Limb (tissue), 2 donors: ENCODE measurements around the gene WBP1.
"Not testable (repeated sequence)": the region's sequence is repeated elsewhere in the genome, so short reads cannot be mapped to it uniquely, and the experiment has no call there.

Experiments
- DNase-seq, 2 donors: peaks; one replicate each; pipeline ENCODE4 v3.0.0-alpha.2; 2016; ENCODE audit errors: extremely low spot score in 2 of 2

Gene WBP1

GRCh38 chr2:74481961-74482800 lies 23.9 kb downstream of the WBP1 start:
- DNase-seq: peak in 1 of 2 donors; percentile 58

DNA sequence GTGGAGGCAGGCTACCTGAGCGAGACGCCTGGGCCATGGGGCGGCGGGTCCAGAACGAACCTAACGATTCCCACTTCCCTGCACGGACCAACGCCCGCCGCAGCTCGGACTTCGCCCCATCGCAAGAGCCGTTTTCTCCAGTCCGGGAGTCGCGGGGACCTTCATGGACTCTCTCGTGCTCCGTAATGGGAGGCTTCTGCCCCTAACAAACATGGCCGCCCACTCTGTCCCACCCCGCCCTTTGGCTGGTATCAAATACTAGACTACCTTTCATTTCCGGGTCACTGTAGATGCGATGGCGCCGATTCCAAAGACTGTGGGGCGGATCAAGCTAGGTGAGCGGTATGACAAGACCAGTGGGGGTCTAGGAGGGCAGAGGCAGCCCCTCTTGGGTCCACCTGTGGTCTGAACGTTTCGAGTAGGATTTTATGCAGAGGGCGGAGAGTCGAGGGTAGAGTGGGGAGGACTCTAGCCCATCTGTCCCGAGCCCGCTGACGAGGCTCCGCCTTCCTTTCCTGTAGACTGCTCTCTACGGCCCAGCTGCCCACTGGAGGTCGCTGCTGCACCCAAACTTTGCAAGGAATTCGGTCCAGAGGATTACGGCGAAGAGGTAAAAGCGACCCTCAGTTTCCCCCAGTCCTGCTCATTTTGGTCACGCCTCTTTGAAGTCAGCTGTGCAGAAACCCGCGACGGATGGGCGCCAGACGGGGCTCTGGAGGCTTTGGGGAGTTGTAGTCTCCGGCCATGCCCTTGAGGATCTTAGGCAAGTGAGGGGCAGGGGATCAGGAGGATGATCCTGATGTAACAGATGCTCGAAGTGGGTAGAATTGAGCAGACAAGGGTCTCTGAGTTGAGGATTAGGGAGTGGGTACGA lies 24.8 kb downstream of the WBP1 start, which contains the start of the genes CCDC142 and TTC31:
CCDC142 (minus strand) TSS at position 198 of the 874 bp plus-strand sequence; CDS start at position 37, 161 bp downstream.
TTC31 (plus strand) TSS at position 281 of the 874 bp plus-strand sequence; CDS start at position 296, 15 bp downstream.
- DNase-seq: peak; percentile 95 to 98

DNA sequence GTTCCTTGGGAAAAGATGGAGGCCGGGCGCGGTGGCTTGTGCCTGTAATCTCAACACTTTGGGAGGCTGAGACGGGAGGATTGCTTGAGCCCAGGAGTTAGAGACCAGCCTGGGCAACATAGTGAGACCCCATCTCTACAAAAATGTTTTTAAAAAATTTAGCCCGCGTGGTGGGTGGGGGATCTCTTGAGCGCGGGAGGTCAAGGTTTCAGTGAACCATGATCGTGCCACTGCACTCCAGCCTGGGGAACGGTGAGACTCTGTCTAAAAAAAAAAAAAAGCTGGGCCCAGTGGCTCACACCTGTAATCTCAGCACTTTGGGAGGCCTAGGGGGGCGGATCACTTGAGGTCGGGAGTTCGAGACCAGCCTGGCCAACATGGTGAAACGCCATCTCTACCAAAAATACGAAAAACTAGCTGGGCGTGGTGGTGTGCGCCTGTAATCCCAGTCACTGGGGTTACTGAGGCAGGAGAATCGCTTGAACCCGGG lies 25.5 kb downstream of the WBP1 start:
- DNase-seq: not testable (repeated sequence)

GRCh38 chr2:74486141-74486540 lies 27.9 kb downstream of the WBP1 start:
- DNase-seq: no peak

DNA sequence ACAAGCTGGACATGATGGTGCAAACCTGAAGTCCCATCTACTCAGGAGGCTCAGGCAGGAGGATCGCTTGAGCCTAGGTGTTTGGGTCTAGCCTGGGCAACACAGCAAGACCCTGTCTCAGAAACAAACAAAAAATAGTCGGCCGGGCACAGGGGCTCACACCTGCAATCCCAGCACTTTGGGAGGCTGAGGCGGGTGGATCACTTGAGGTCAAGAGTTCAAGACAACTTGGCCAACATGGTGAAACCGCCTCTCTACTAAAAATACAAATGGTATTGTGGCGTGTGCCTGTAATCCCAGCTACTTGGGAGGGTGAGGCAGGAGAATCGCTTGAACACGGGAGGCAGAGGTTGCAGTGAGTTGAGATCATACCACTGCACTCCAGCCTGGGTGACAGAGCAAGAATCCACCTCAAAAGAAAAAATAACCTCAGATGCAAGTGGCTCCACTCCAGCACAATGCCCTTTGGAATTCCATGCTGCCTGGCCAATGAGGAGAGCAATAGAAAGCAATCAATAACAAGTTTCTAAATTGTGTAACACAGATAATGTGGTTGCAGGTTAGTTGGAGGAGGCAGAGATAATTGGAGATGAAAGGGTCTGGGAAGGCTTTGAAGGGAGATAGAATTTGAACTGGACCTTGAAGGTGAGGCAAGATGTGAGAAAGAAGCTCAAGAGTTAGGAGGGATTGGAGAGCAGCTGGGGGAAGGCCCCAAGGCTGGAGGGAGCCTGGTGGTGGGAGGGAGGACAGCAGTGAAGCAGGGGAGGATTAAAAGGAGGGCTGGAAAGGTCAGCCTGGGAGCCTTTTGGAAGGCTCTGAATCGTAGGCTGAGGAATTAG lies 30.6 kb downstream of the WBP1 start:
- DNase-seq: no peak

- DNase-seq: no peak
Measured at GRCh38 chr2:74489906-74490305, 31.7 kb downstream of the WBP1 start.

- DNase-seq: no peak
Measured at GRCh38 chr2:74491648-74492544, 33.7 kb downstream of the WBP1 start.

- no peak for DNase-seq
Measured at GRCh38 chr2:74493546-74493945, 35.3 kb downstream of the WBP1 start.

DNA sequence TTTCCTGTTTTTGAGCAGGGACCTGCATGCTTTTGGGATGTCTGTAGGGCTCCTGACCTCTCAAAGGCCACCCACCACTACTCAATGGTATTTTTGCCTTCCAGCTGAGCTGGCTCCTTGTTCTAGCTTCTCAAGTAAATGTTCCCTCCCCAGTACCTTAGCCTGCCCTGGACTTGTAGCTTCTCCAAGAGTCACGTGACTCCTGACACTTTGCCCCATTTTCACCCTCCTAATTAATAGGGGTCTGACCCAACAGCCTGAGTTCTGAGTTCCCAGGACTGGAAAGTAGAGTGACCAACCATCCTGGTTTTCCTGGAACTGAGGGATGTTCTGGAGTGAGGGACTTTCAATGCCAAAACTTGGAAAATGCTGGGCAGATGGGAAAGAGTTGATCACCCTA lies 37.2 kb downstream of the WBP1 start:
- DNase-seq: no peak

GRCh38 chr2:74496997-74497776 lies 38.9 kb downstream of the WBP1 start:
- no peak for DNase-seq

- peak in 1 of 2 donors; percentile 38 for DNase-seq
Measured at GRCh38 chr2:74497777-74498499, 39.7 kb downstream of the WBP1 start.

DNA sequence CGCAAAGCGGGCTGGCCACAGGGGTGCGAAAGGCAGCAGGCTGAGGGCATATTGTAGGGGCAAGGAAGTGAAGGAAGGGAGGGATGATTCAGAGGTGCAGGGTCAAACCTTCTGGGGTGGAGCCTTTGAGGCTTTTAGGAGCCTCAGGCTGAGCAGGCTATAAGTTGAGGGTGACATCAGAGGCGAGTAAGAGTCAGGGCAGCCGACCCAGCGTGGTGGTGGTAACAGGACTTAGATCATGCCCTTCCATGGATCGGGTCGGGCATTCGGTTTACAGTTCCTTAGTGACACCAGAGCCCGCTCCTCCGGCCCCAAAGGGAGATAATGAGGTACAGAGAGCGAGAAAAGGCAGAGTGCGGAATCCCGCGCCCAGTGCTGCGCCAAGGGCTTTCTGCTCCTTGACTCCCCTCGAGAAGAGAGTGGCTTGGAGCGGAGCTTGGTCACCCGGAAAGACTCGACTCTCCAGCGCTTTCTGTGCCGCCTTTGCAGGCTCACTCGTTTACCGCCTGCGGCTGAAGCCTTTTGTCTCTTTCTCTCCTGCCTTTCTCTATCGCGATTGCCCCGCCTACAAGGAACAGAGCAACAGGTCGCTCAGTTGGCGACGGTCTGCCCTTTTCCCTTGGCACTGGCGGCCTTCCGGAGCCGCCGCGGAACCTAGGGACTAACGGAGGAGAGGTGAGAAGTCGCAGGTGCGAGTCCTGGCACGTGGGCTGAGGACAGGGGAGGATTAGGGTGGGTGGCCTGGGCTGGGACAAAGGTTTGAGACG lies 40.4 kb downstream of the WBP1 start:
- DNase-seq: peak in 1 of 2 donors; percentile 40

GRCh38 chr2:74499267-74499939 lies 41.2 kb downstream of the WBP1 start, which contains the start of gene LBX2:
TSS of gene LBX2 (minus strand) at chr2:74499603. CDS start at chr2:74499537, 66 bp downstream.
- DNase-seq: peak in 1 of 2 donors; percentile 56

DNA sequence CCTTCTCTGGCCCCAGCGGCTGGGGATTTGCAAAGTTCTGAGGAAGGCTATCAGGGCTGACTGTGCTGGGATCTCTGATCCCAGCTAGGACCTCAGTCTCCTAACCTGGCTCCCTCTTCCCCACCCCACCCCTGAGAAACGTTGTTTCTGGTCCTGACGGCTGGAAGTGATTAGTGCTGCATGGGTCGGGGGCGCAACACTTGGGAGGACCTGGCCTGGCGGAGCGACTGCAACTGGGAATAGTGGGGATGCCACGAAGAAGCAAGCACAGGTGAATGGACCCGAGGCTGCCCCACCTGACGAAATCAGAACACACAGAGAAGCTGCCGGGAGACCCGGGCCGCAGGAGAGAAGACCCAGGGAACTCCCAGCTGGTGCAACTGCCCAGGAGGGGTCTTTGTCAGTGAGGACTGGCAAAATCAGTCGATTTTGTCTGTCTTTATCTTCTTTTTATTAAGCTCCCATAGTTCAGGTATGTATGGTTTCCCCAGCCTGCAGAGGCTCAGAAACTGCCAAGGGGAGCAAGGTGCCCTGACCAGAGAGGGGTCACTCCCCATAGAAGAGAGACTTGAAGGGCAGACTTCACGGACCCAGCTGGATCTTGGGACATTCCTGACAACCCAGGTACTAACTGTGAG lies 41.8 kb downstream of the WBP1 start:
- no peak for DNase-seq

DNA sequence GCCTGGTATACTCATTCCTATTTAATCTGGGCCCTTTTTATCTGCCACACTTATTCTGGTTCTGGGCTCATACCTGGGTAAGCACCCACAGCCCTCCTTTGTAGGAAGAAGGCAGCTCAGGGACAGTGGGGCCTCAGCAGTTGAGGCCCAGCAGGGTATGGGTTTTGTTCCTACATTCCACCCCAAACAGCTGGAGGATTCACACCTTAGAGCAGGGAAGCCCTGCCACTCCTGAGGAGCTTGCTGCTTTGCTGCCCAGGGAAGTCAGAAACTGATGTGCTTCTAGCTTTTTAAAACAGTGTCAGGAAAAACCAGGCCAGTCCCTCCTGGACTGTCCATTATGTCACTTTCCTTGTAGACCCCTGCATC lies 42.3 kb downstream of the WBP1 start:
- DNase-seq: no peak

- peak in 1 of 2 donors; percentile 38 for DNase-seq
Measured at GRCh38 chr2:74501335-74502071, 43.3 kb downstream of the WBP1 start.
